Panc1 (cell line): ENCODE measurements around the gene HDAC1. TPM values are rescaled to one million over a fixed set of nuclear protein-coding genes. Genes with fewer than 3 reads are reported as not detected.

Experiments used
- ATAC-seq: fragments of 200-7000 bp; cut with Tn5 transposase; 2 replicates; pipeline ENCODE4 v1.9.1; 2020; ENCODE audit warnings: mild to moderate bottlenecking, moderate library complexity
- BruUV-seq: library from RNA; stranded (reverse); fragments of 400-500 nt; replicated peaks from 2 replicates; lab custom pipeline; 2021; lab: Mats Ljungman, UMichigan
- CTCF ChIA-PET: fragments of 300-600 bp; sonication (Branson Sonifier 250); formaldehyde crosslinking; loops from one replicate; lab custom pipeline; 2022; ENCODE audit warnings: antibody characterized with exemption; lab: Charles Lee
- POLR2A ChIA-PET: fragments of 300-600 bp; sonication (Branson Sonifier 250); formaldehyde crosslinking; loops from one replicate; lab custom pipeline; 2022; ENCODE audit warnings: antibody characterized with exemption; lab: Charles Lee
- DNase-seq: peaks from one replicate; pipeline ENCODE4 v3.0.0-alpha.2; 2010; ENCODE audit warnings: low read depth, low spot score
- H3K27ac ChIP-seq: 2 replicates; pipeline ENCODE4 v1.5.1; 2011; ENCODE audit warnings: mild to moderate bottlenecking, low read length, inconsistent platforms
- H3K27me3 ChIP-seq: fragments of 200-500 bp; sonication (Bioruptor generic); 2 replicates; pipeline ENCODE4 v1.6.0; 2014; ENCODE audit warnings: low read length, inconsistent platforms; ENCODE audit not compliant: control insufficient read depth, insufficient read depth
- H3K36me3 ChIP-seq: fragments of 200-500 bp; sonication (Bioruptor generic); 2 replicates; pipeline ENCODE4 v1.5.1; 2014; ENCODE audit warnings: inconsistent platforms, mild to moderate bottlenecking, low read length, moderate library complexity; ENCODE audit not compliant: control insufficient read depth, insufficient read depth
- H3K4me1 ChIP-seq: 2 replicates; pipeline ENCODE4 v1.5.1; 2011; ENCODE audit warnings: inconsistent platforms, mild to moderate bottlenecking, low read length, moderate library complexity; ENCODE audit not compliant: control insufficient read depth, insufficient read depth
- H3K4me3 ChIP-seq, 2 experiments: 2 replicates each; pipeline ENCODE4 v1.5.1; 2011 to 2012; ENCODE audit warnings: low read depth in 2 of 2, low read length in 2 of 2, mild to moderate bottlenecking in 2 of 2, inconsistent platforms in 1 of 2, moderate library complexity in 1 of 2
- H3K9me3 ChIP-seq: fragments of 200-500 bp; sonication (Bioruptor generic); 2 replicates; pipeline ENCODE4 v1.5.1; 2014; ENCODE audit warnings: low read depth, mild to moderate bottlenecking, inconsistent platforms, low read length, moderate library complexity; ENCODE audit not compliant: control insufficient read depth, insufficient read depth
- POLR2AphosphoS5 ChIP-seq: IDR thresholded peaks from 2 replicates; pipeline ENCODE4 v1.6.1; 2012; ENCODE audit warnings: mild to moderate bottlenecking, low read depth, low read length, moderate library complexity
- REST ChIP-seq, 2 experiments: IDR thresholded peaks; 2 replicates each; pipeline ENCODE4 v1.6.1; 2011 to 2012; ENCODE audit warnings: low read depth in 2 of 2, control low read depth in 1 of 2, low read length in 1 of 2, mild to moderate bottlenecking in 1 of 2, moderate library complexity in 1 of 2; ENCODE audit not compliant: insufficient read depth in 1 of 2
- SIN3A ChIP-seq: IDR thresholded peaks from 2 replicates; pipeline ENCODE4 v1.6.1; 2012; ENCODE audit warnings: low read depth, mild to moderate bottlenecking, low read length, moderate library complexity, borderline replicate concordance; ENCODE audit not compliant: insufficient read depth
- TCF7L2 ChIP-seq: IDR thresholded peaks from 2 replicates; pipeline ENCODE4 v1.6.1; 2011; ENCODE audit warnings: mild to moderate bottlenecking, low read depth, low read length, inconsistent platforms
- in situ Hi-C: cut with HindIII; loops from 2 replicates; pipeline ENCODE4 v1.10.0; 2016; ENCODE audit warnings: low sequenced_read_pairs, low pct_unique_long_range_greater_than_20kb
- intact Hi-C: fragments of 100-400 bp; cut with micrococcal nuclease; formaldehyde crosslinking; loops from one replicate; pipeline ENCODE4 v1.10.0; 2022; ENCODE audit not compliant: unreplicated experiment
- total RNA-seq: library from RNA; stranded (reverse); gene quantifications from one replicate; pipeline ENCODE4 v1.2.1, GENCODE V29; 2021; ENCODE audit not compliant: unreplicated experiment
- TF ChIP-seq, protein P1 (sequence below): fragments of 450-650 bp; IDR thresholded peaks from 2 replicates; pipeline ENCODE4 v1.5.1; 2017; ENCODE audit warnings: mild to moderate bottlenecking

Gene HDAC1
- total RNA-seq, 1 experiment from 2014 or later: 256 TPM

DNA sequence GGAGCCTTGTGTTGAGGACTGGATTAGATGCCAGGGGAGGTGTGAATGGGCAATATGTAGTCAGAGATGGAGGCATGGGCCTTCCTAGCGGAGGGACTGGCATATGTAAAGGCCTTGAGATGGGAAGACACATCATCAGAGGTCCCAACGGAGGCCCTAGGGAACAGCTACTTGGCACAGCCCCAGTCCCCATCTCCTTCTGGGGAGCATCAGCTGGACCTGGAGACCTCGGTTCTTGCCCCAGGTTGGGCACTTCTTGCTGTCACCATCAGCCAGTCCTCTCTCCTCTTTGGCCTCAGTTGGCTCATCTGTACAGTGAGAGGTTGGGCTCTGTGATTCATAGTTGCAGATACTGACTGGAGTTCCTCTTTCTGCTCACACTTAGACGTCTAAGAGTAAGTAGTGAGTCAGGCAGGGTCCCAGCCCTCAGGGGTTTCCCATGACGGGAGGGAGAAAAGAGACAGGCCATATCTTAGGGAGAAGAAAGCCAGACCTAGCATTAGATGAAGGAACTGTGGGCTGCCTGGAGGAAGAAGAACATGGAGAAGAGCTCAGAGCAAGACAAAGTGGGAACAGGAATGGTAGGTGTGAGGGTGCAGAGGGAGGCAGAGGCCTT is 47.6 kb downstream of the HDAC1 start:
- DNase-seq (no peak), ATAC-seq (no peak)
- BruUV-seq: no TSS peak
- H3K36me3 ChIP-seq: no peaks in the 10 kb centered on the region; the same call in 1 of the 2 replicates
- in situ Hi-C loops (no loop called here), intact Hi-C loops (no loop called here)
- H3K9me3 ChIP-seq: no peaks in the 10 kb centered on the region
- H3K4me3 ChIP-seq: no peak overlapping the region
- peaks cover 25% of the 10 kb centered on the region for H3K4me1 ChIP-seq
- H3K27ac ChIP-seq: no peak overlapping the region; the same call in 1 of the 2 replicates
- no peaks in the 10 kb centered on the region for H3K27me3 ChIP-seq
- TF ChIP-seq POLR2AphosphoS5 (no peak), TCF7L2 (no peak), SIN3A (no peak), REST (IDR thresholded peaks at IDR 0.05; ENCODE audit: insufficient read depth in 1 of 2, low read depth in 2 of 2, low read length in 1 of 2) (no peak)
- TF ChIP-seq, protein P1, sequence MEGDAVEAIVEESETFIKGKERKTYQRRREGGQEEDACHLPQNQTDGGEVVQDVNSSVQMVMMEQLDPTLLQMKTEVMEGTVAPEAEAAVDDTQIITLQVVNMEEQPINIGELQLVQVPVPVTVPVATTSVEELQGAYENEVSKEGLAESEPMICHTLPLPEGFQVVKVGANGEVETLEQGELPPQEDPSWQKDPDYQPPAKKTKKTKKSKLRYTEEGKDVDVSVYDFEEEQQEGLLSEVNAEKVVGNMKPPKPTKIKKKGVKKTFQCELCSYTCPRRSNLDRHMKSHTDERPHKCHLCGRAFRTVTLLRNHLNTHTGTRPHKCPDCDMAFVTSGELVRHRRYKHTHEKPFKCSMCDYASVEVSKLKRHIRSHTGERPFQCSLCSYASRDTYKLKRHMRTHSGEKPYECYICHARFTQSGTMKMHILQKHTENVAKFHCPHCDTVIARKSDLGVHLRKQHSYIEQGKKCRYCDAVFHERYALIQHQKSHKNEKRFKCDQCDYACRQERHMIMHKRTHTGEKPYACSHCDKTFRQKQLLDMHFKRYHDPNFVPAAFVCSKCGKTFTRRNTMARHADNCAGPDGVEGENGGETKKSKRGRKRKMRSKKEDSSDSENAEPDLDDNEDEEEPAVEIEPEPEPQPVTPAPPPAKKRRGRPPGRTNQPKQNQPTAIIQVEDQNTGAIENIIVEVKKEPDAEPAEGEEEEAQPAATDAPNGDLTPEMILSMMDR: no peak
- ChIA-PET POLR2A (no interaction called here), CTCF (no interaction called here)

DNA sequence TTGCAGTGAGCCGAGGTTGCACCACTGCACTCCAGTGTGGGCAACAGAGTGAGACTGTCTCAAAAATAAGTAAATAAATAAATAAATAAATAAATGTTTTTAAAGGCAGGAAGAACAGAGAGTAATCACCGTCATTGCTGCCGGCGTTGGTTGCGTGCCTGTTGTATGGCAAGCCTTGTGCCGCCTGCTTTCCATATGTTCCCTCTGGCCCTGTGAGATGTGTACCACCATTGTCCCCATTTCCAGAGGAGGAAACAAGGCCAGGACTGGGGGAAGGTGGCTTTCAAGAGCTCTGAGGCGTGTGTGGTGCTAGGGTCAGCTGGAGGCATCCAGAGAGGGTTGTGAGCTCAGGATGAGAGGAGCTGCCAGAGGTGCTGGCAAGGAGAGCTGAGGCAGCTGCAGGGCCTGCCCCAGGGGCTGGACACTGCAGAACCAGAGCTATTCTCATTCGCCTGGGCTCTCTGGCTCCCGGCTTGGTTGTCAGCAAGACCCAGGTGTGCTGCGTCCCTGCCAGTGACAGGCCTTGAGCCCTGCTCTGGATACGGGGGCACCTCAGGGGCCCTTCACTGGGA is 49.4 kb downstream of the HDAC1 start:
- H3K9me3 ChIP-seq: no peaks in the 10 kb centered on the region
- H3K27ac ChIP-seq: no peak overlapping the region
- ChIA-PET CTCF (no interaction called here), POLR2A (no interaction called here)
- ATAC-seq (no peak), DNase-seq (no peak)
- H3K36me3 ChIP-seq: no peaks in the 10 kb centered on the region
- H3K27me3 ChIP-seq: no peaks in the 10 kb centered on the region
- TF ChIP-seq REST (IDR thresholded peaks at IDR 0.05; ENCODE audit: insufficient read depth in 1 of 2, low read depth in 2 of 2, low read length in 1 of 2) (no peak), POLR2AphosphoS5 (no peak), SIN3A (no peak), TCF7L2 (no peak)
- TF ChIP-seq, protein P1: no peak
- peaks cover 25% of the 10 kb centered on the region for H3K4me1 ChIP-seq
- BruUV-seq: no TSS peak
- H3K4me3 ChIP-seq: no peak overlapping the region
- intact Hi-C loops (no loop called here), in situ Hi-C loops (no loop called here)
